PC-9 (cell line): ENCODE results near the gene BCL2L11. TPM values are rescaled to one million over a fixed set of nuclear protein-coding genes. Genes with fewer than 3 reads are reported as not detected.

ENCODE experiments used
- BruUV-seq: library from RNA; stranded (reverse); fragments of 400-500 nt; replicated peaks from 2 replicates; lab custom pipeline; 2021; lab: Mats Ljungman, UMichigan
- CTCF ChIA-PET: fragments of 300-600 bp; sonication (Branson Sonifier 250); formaldehyde crosslinking; loops from one replicate; lab custom pipeline; 2022; ENCODE audit warnings: antibody characterized with exemption; lab: Charles Lee
- POLR2A ChIA-PET: fragments of 300-600 bp; sonication (Branson Sonifier 250); formaldehyde crosslinking; loops from one replicate; lab custom pipeline; 2022; ENCODE audit warnings: antibody characterized with exemption; ENCODE audit not compliant: unreplicated experiment; lab: Charles Lee
- DNase-seq, 2 experiments: peaks; one replicate each; pipeline versions ENCODE4 v3.0.0 to v3.0.0-alpha.2; 2015 to 2022; ENCODE audit warnings: mixed read lengths in 1 of 2
- H2AFZ ChIP-seq: fragments of 200-600 bp; sonication (generic); 2 replicates; pipeline ENCODE4 v1.8.1; 2017; ENCODE audit warnings: antibody characterized with exemption
- H3F3A ChIP-seq: fragments of 200-600 bp; sonication (generic); 2 replicates; pipeline ENCODE4 v1.8.1; 2017; ENCODE audit warnings: antibody characterized with exemption, mild to moderate bottlenecking, low read depth; ENCODE audit not compliant: insufficient read depth
- H3K27ac ChIP-seq: fragments of 200-600 bp; sonication (generic); 2 replicates; pipeline ENCODE4 v1.6.1; 2016; ENCODE audit warnings: mixed run types
- H3K27me3 ChIP-seq: fragments of 200-600 bp; sonication (generic); 2 replicates; pipeline ENCODE4 v1.6.1; 2016; ENCODE audit warnings: low read depth, mixed run types; ENCODE audit not compliant: insufficient read depth
- H3K36me3 ChIP-seq: fragments of 200-600 bp; sonication (generic); 2 replicates; pipeline ENCODE4 v1.6.1; 2016; ENCODE audit warnings: low read depth, mixed run types
- H3K4me1 ChIP-seq: fragments of 200-600 bp; sonication (generic); replicated peaks from 2 replicates; pipeline ENCODE4 v1.6.1; 2016; ENCODE audit warnings: mixed run types; ENCODE audit not compliant: insufficient read depth
- H3K4me2 ChIP-seq: fragments of 200-600 bp; sonication (generic); 2 replicates; pipeline ENCODE4 v1.6.1; 2017; ENCODE audit warnings: mixed run types
- H3K4me3 ChIP-seq: fragments of 200-600 bp; sonication (generic); 2 replicates; pipeline ENCODE4 v1.6.1; 2016; ENCODE audit warnings: mixed run types
- H3K79me2 ChIP-seq: fragments of 200-600 bp; sonication (generic); 2 replicates; pipeline ENCODE4 v1.6.1; 2017; ENCODE audit warnings: low read depth, mixed run types
- H3K9me2 ChIP-seq: fragments of 200-600 bp; sonication (generic); 2 replicates; pipeline ENCODE4 v1.8.1; 2017; ENCODE audit warnings: mild to moderate bottlenecking; ENCODE audit not compliant: insufficient read depth
- H3K9me3 ChIP-seq: fragments of 200-600 bp; sonication (generic); 2 replicates; pipeline ENCODE4 v1.8.1; 2016; ENCODE audit warnings: low read depth; ENCODE audit not compliant: insufficient read depth
- H4K20me1 ChIP-seq: fragments of 200-600 bp; sonication (generic); 2 replicates; pipeline ENCODE4 v1.8.1; 2017; ENCODE audit not compliant: insufficient read depth
- EZH2 ChIP-seq: fragments of 200-600 bp; sonication (generic); IDR thresholded peaks from 2 replicates; pipeline ENCODE4 v1.8.0; 2017; ENCODE audit warnings: antibody characterized with exemption, low read depth
- intact Hi-C: fragments of 100-400 bp; cut with micrococcal nuclease; formaldehyde crosslinking; loops from one replicate; pipeline ENCODE4 v1.10.0; 2022; ENCODE audit not compliant: unreplicated experiment
- total RNA-seq: library from RNA; stranded (reverse); gene quantifications from 2 replicates; pipeline ENCODE4 v1.2.3, GENCODE V29; 2021
- TF ChIP-seq, protein P1 (sequence below): fragments of 200-600 bp; sonication (generic); conservative IDR thresholded peaks from 2 replicates; pipeline ENCODE4 v1.6.1; 2017; ENCODE audit warnings: mixed run types, antibody characterized with exemption, mild to moderate bottlenecking, moderate library complexity

Gene BCL2L11
- total RNA-seq, 1 experiment from 2014 or later: 17.0 TPM

DNA sequence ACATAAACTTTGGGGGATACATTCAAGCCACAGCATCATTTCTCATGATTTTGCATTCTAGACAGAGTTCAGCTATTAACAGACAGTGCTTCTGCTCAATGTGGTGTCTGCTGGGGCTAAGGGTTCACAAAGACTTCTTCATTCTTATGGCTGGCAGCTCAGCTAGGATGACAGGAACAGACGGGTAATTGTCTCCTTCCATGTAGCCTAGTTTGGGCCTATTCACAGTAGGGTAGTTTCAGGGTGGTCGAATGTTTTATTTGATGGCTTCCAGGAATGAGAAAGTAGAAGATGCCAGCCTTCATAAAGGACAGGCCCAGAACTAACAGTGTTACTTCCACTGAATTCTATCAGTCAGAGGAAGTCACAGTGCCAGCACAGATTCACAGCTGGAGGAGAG, 26.0 kb upstream of the BCL2L11 start:
- no TSS peak for BruUV-seq
- Histone ChIP-seq H2AFZ (no peak overlapping the region), H3K36me3 (no peaks in the 10 kb centered on the region), H3K4me2 (no peak overlapping the region), H3K4me1 (no peaks in the 10 kb centered on the region), H3K79me2 (no peaks in the 10 kb centered on the region), H3K4me3 (no peak overlapping the region), H3K9me2 (no peaks in the 10 kb centered on the region), H3K9me3 (no peaks in the 10 kb centered on the region), H3F3A (no peaks in the 10 kb centered on the region), H3K27me3 (no peaks in the 10 kb centered on the region), H3K27ac (no peak overlapping the region), H4K20me1 (no peaks in the 10 kb centered on the region)
- DNase-seq: no peak
- intact Hi-C loops: no loop called here
- ChIA-PET CTCF (no interaction called here), POLR2A (no interaction called here)
- no peak for TF ChIP-seq EZH2
- TF ChIP-seq, protein P1, sequence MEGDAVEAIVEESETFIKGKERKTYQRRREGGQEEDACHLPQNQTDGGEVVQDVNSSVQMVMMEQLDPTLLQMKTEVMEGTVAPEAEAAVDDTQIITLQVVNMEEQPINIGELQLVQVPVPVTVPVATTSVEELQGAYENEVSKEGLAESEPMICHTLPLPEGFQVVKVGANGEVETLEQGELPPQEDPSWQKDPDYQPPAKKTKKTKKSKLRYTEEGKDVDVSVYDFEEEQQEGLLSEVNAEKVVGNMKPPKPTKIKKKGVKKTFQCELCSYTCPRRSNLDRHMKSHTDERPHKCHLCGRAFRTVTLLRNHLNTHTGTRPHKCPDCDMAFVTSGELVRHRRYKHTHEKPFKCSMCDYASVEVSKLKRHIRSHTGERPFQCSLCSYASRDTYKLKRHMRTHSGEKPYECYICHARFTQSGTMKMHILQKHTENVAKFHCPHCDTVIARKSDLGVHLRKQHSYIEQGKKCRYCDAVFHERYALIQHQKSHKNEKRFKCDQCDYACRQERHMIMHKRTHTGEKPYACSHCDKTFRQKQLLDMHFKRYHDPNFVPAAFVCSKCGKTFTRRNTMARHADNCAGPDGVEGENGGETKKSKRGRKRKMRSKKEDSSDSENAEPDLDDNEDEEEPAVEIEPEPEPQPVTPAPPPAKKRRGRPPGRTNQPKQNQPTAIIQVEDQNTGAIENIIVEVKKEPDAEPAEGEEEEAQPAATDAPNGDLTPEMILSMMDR: no peak

DNA sequence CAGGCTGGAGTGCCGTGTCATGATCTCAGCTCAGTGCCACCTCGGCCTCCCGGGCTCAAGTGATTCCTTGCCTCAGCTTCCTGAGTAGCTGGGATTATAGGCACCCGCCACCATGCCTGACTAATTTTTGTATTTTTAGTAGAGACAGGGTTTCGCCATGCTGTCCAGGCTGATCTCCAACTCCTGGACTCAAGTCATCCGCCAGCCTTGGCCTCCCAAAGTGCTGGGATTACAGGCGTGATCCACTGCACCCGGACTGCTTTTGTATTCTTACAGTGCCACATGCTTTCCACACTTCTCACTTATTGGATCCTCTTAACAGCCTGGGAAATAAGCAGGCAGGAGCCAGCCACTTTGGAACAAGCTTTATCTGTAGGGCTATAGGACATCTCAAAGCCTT, 25.3 kb upstream of the BCL2L11 start:
- no peak for TF ChIP-seq EZH2
- TF ChIP-seq, protein P1: no peak
- no peak for DNase-seq
- Histone ChIP-seq H3K79me2 (no peaks in the 10 kb centered on the region), H4K20me1 (no peaks in the 10 kb centered on the region), H3K9me3 (no peaks in the 10 kb centered on the region), H3F3A (no peaks in the 10 kb centered on the region), H3K27me3 (no peaks in the 10 kb centered on the region), H3K36me3 (no peaks in the 10 kb centered on the region), H3K9me2 (no peaks in the 10 kb centered on the region), H3K4me2 (no peak overlapping the region), H3K27ac (no peak overlapping the region), H2AFZ (no peak overlapping the region), H3K4me1 (peaks cover 3% of the 10 kb centered on the region; the same call in 1 of the 2 replicates), H3K4me3 (no peak overlapping the region)
- ChIA-PET POLR2A (no interaction called here), CTCF (no interaction called here)
- BruUV-seq: no TSS peak
- intact Hi-C loops: no loop called here

DNA sequence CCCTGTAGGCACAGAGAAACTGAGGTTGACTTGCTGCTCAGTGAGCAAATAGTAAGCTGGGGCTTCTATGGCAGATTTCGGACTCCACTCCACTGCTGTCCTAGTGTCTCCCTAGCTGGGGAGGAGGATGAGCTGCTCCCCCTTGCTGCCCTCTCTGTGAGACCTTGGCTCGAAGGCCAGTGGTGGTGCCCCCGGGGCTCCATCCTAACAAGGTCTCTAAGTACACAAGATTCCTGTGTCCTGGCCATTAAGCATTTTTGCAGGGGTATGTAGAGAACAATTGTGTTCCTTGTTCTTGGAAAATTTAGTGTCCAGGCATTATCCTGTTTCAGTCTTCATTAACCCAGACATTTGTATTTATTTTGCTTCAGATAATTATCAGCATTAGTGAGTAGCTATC, 21.3 kb upstream of the BCL2L11 start:
- H3K9me2 ChIP-seq: no peaks in the 10 kb centered on the region
- H3K4me1 ChIP-seq: peaks cover 7% of the 10 kb centered on the region; the same call in 1 of the 2 replicates
- ChIA-PET CTCF (no interaction called here), POLR2A (no interaction called here)
- H3K4me3 ChIP-seq: no peak overlapping the region
- H3K79me2 ChIP-seq: no peaks in the 10 kb centered on the region
- no peak for TF ChIP-seq EZH2
- TF ChIP-seq, protein P1: no peak
- DNase-seq: no peak
- no peaks in the 10 kb centered on the region for H3F3A ChIP-seq
- no TSS peak for BruUV-seq
- H4K20me1 ChIP-seq: no peaks in the 10 kb centered on the region
- no peak overlapping the region for H3K4me2 ChIP-seq
- H3K9me3 ChIP-seq: no peaks in the 10 kb centered on the region
- no peak overlapping the region for H3K27ac ChIP-seq
- no peak overlapping the region for H2AFZ ChIP-seq
- no peaks in the 10 kb centered on the region for H3K27me3 ChIP-seq
- intact Hi-C loops: no loop called here
- H3K36me3 ChIP-seq: no peaks in the 10 kb centered on the region
